SK-N-SH (cell line): Measurements from ENCODE around the gene AMPD2. TPM values are rescaled to one million over a fixed set of nuclear protein-coding genes. Genes with fewer than 3 reads are reported as not detected.
"Not testable (repeated sequence)": the region's sequence is repeated elsewhere in the genome, so short reads cannot be mapped to it uniquely, and the experiment has no call there.

Source experiments
- CTCF ChIA-PET: fragments of 300-600, 350-600 bp; formaldehyde crosslinking; extraction: SDS; loops from one replicate; lab custom pipeline; 2021; lab: Yijun Ruan, JAX
- POLR2A ChIA-PET: fragments of 350-600 bp; sonication (Branson Sonifier 250); formaldehyde crosslinking; extraction: SDS; loops from one replicate; lab custom pipeline; 2020; ENCODE audit warnings: antibody characterized with exemption, inconsistent platforms; lab: Yijun Ruan, JAX
- DNase-seq: peaks from one replicate; pipeline ENCODE4 v3.0.0; 2012
- H2AFZ ChIP-seq: fragments of 200-600 bp; sonication (generic); 2 replicates; pipeline ENCODE4 v1.8.1; 2016; ENCODE audit warnings: antibody characterized with exemption, mild to moderate bottlenecking, low read depth
- H3F3A ChIP-seq: fragments of 200-600 bp; sonication (generic); replicated peaks from 2 replicates; pipeline ENCODE3; 2016; ENCODE audit warnings: antibody characterized with exemption, mild to moderate bottlenecking; ENCODE audit not compliant: insufficient read depth
- H3K27ac ChIP-seq, 2 experiments: fragments of 200-500 bp in 1 of 2; fragments of 200-600 bp in 1 of 2; sonication (Bioruptor generic) in 1 of 2; sonication (generic), shearing (Covaris generic) in 1 of 2; 2 replicates each; pipeline versions ENCODE4 v1.5.1 to v1.6.1; 2014 to 2016; ENCODE audit warnings: low read depth in 2 of 2, inconsistent platforms in 1 of 2, low read length in 1 of 2, mild to moderate bottlenecking in 1 of 2, mixed read lengths in 1 of 2
- H3K27me3 ChIP-seq: fragments of 200-600 bp; sonication (generic), shearing (Covaris generic); 2 replicates; pipeline ENCODE4 v1.6.1; 2016; ENCODE audit warnings: mixed run types; ENCODE audit not compliant: insufficient read depth
- H3K36me3 ChIP-seq, 2 experiments: fragments of 200-500 bp in 1 of 2; fragments of 200-600 bp in 1 of 2; sonication (Bioruptor generic) in 1 of 2; sonication (generic) in 1 of 2; replicated peaks in 1 of 2; 2 replicates each; pipeline versions ENCODE3 to v1.5.1; 2014 to 2016; ENCODE audit warnings: low read length in 1 of 2, mild to moderate bottlenecking in 1 of 2; ENCODE audit not compliant: insufficient read depth in 2 of 2, control insufficient read depth in 1 of 2
- H3K4me1 ChIP-seq, 2 experiments: fragments of 200-500 bp in 1 of 2; fragments of 200-600 bp in 1 of 2; sonication (Bioruptor generic) in 1 of 2; sonication (generic), shearing (Covaris generic) in 1 of 2; 2 replicates each; pipeline versions ENCODE4 v1.5.1 to v1.6.1; 2014 to 2016; ENCODE audit warnings: low read depth in 1 of 2, low read length in 1 of 2, mixed run types in 1 of 2; ENCODE audit not compliant: insufficient read depth in 2 of 2, control insufficient read depth in 1 of 2
- H3K4me2 ChIP-seq: fragments of 200-600 bp; sonication (generic), shearing (Covaris generic); 2 replicates; pipeline ENCODE4 v1.6.1; 2017; ENCODE audit warnings: mixed run types
- H3K4me3 ChIP-seq, 2 experiments: fragments of 200-500 bp in 1 of 2; fragments of 200-600 bp in 1 of 2; sonication (Bioruptor generic) in 1 of 2; sonication (generic), shearing (Covaris generic) in 1 of 2; 2 replicates each; pipeline versions ENCODE4 v1.5.1 to v1.8.1; 2014 to 2016; ENCODE audit warnings: low read depth in 2 of 2, inconsistent platforms in 1 of 2, low read length in 1 of 2, mild to moderate bottlenecking in 1 of 2, mixed read lengths in 1 of 2, moderate library complexity in 1 of 2
- H3K79me2 ChIP-seq: fragments of 200-600 bp; sonication (generic); 2 replicates; pipeline ENCODE4 v1.8.1; 2017; ENCODE audit warnings: mild to moderate bottlenecking; ENCODE audit not compliant: insufficient read depth
- H3K9ac ChIP-seq: fragments of 200-600 bp; sonication (generic); 2 replicates; pipeline ENCODE4 v1.6.1; 2017; ENCODE audit warnings: mixed run types
- H3K9me2 ChIP-seq: fragments of 200-600 bp; sonication (generic); 2 replicates; pipeline ENCODE4 v1.6.1; 2017; ENCODE audit warnings: mixed run types
- H3K9me3 ChIP-seq: fragments of 200-600 bp; sonication (generic); 2 replicates; pipeline ENCODE4 v1.6.1; 2017; ENCODE audit warnings: mixed run types, mild to moderate bottlenecking, moderate library complexity
- H4K20me1 ChIP-seq: fragments of 200-600 bp; sonication (generic); 2 replicates; pipeline ENCODE4 v1.6.1; 2017; ENCODE audit warnings: mild to moderate bottlenecking, mixed run types; ENCODE audit not compliant: insufficient read depth
- ELF1 ChIP-seq: IDR thresholded peaks from 2 replicates; pipeline ENCODE4 v1.4.0; 2012
- EZH2phosphoT487 ChIP-seq: fragments of 200-600 bp; sonication (generic); IDR thresholded peaks from 2 replicates; pipeline ENCODE4 v1.6.1; 2017; ENCODE audit warnings: low read depth, mixed run types, mild to moderate bottlenecking, antibody characterized with exemption, moderate library complexity, borderline replicate concordance
- FOSL2 ChIP-seq: IDR thresholded peaks from 2 replicates; pipeline ENCODE4 v1.4.0; 2012; ENCODE audit warnings: low read depth, mild to moderate bottlenecking, moderate library complexity, borderline replicate concordance
- FOXJ3 ChIP-seq: sonication (generic); formaldehyde crosslinking; IDR thresholded peaks from 2 replicates; pipeline ENCODE4 v1.5.1; 2020; ENCODE audit warnings: mild to moderate bottlenecking, missing genetic modification reagents
- FOXM1 ChIP-seq: IDR thresholded peaks from 2 replicates; pipeline ENCODE4 v1.4.0; 2012; ENCODE audit warnings: low read depth, mild to moderate bottlenecking
- GABPA ChIP-seq: IDR thresholded peaks from 2 replicates; pipeline ENCODE4 v1.4.0; 2012; ENCODE audit warnings: low read depth, mild to moderate bottlenecking
- GATA2 ChIP-seq: sonication (generic); formaldehyde crosslinking; IDR thresholded peaks from 2 replicates; pipeline ENCODE4 v1.5.0; 2020; ENCODE audit warnings: mild to moderate bottlenecking, missing genetic modification reagents
- JUND ChIP-seq: IDR thresholded peaks from 2 replicates; pipeline ENCODE4 v1.4.0; 2012
- MXI1 ChIP-seq: IDR thresholded peaks from 2 replicates; pipeline ENCODE4 v1.6.1; 2012; ENCODE audit warnings: mild to moderate bottlenecking, low read depth, low read length, improper control_type of control experiment
- PBX3 ChIP-seq: IDR thresholded peaks from 2 replicates; pipeline ENCODE4; 2012
- REST ChIP-seq: IDR thresholded peaks from 2 replicates; pipeline ENCODE4 v1.6.1; 2012; ENCODE audit warnings: mild to moderate bottlenecking, low read depth, low read length, moderate library complexity
- RFX5 ChIP-seq: IDR thresholded peaks from 2 replicates; pipeline ENCODE4 v1.6.1; 2012; ENCODE audit warnings: mild to moderate bottlenecking, improper control_type of control experiment, low read length
- SMC3 ChIP-seq: IDR thresholded peaks from 2 replicates; pipeline ENCODE4 v1.6.1; 2012; ENCODE audit warnings: low read depth, low read length, improper control_type of control experiment
- TEAD4 ChIP-seq: IDR thresholded peaks from 2 replicates; pipeline ENCODE4 v1.4.0; 2012; ENCODE audit warnings: mild to moderate bottlenecking, borderline replicate concordance; ENCODE audit not compliant: insufficient read depth
- YY1 ChIP-seq: IDR thresholded peaks from 2 replicates; pipeline ENCODE4 v1.4.0; 2012; ENCODE audit warnings: low read depth, mild to moderate bottlenecking
- ZBTB33 ChIP-seq: IDR thresholded peaks from 2 replicates; pipeline ENCODE4 v1.4.0; 2012; ENCODE audit warnings: low read depth, borderline replicate concordance
- WGBS: methylation state at CpG from one replicate; pipeline ENCODE4 v1.1.6; 2017; ENCODE audit warnings: low lambda C conversion rate; 5-methylcytosine and 5-hydroxymethylcytosine counted together
- polyA plus RNA-seq, 3 experiments: library from polyadenylated mRNA; depleted of rRNA; stranded (reverse); fragments of >200 nt; gene quantifications; 2 replicates each; pipeline ENCODE4 v1.2.3, GENCODE V29; 2012

Gene AMPD2
- polyA plus RNA-seq, 1 of the 3 experiments (the other 2 are of a cell fraction), result 59.1 TPM

GRCh38 chr1:109669246-109669948 is 49.8 kb downstream of the AMPD2 start (continued):
- no peak for TF ChIP-seq FOXM1

GRCh38 chr1:109669949-109670302 is 50.3 kb downstream of the AMPD2 start:
- H3K79me2 ChIP-seq, H3K9me3 ChIP-seq, H4K20me1 ChIP-seq, H3K4me3 ChIP-seq, H3K4me1 ChIP-seq, H3K9me2 ChIP-seq, H2AFZ ChIP-seq, H3K4me2 ChIP-seq, H3K36me3 ChIP-seq, H3K27me3 ChIP-seq, H3K9ac ChIP-seq, DNase-seq, H3K27ac ChIP-seq, H3F3A ChIP-seq, POLR2A ChIA-PET: not testable (repeated sequence)
- 90% methylated on average over 4 of the region's 5 CpGs for WGBS
- CTCF ChIA-PET, result interaction anchor here (1.5 to 5.2 kb wide), 4 partner anchors 20 to 314 kb away, joined by 3 to 27 read pairs (median 6); partner anchors contain the start of gene AHCYL1

GRCh38 chr1:109671067-109671466 is 51.4 kb downstream of the AMPD2 start:
- Histone ChIP-seq H3K36me3 (no peaks in the 10 kb centered on the region), H2AFZ (no peak overlapping the region), H3K4me3 (no peak overlapping the region), H3K9me2 (no peaks in the 10 kb centered on the region), H3F3A (no peaks in the 10 kb centered on the region), H3K4me1 (peaks cover 0 to 7% of the 10 kb centered on the region in 2 experiments; a peak in 1 of 4 replicates), H3K27ac (no peak overlapping the region), H4K20me1 (no peaks in the 10 kb centered on the region), H3K9me3 (no peaks in the 10 kb centered on the region), H3K79me2 (no peaks in the 10 kb centered on the region), H3K4me2 (no peak overlapping the region), H3K9ac (no peak overlapping the region), H3K27me3 (no peaks in the 10 kb centered on the region)
- ChIA-PET CTCF (interaction anchor here (0.7 to 2.6 kb wide), 6 partner anchors 22 to 313 kb away, joined by 3 to 8 read pairs (median 4); partner anchors contain the start of gene AHCYL1), POLR2A (interaction anchor here (0.6 kb wide), 1 partner anchor 11 kb away, joined by 3 read pairs; no protein-coding TSS in a partner anchor)
- no peak for DNase-seq
- WGBS, result 90% methylated on average over 5 of the region's 5 CpGs
- no peak for TF ChIP-seq TEAD4
- TF ChIP-seq EZH2phosphoT487, result no peak
- no peak for TF ChIP-seq YY1
- no peak for TF ChIP-seq PBX3
- no peak for TF ChIP-seq MXI1
- TF ChIP-seq GATA2 (CRISPR knock-in tag), result no peak
- TF ChIP-seq FOSL2, result no peak
- TF ChIP-seq ZBTB33, result no peak
- TF ChIP-seq SMC3, result no peak
- no peak for TF ChIP-seq GABPA
- TF ChIP-seq RFX5, result no peak
- no peak for TF ChIP-seq REST
- no peak for TF ChIP-seq FOXJ3
- no peak for TF ChIP-seq ELF1
- TF ChIP-seq JUND, result no peak
